Breast epithelium (tissue), 3 donors: ENCODE data around the gene SERPINA5.

Source experiments
- CTCF ChIP-seq, 3 donors: fragments of 450-650 bp; IDR thresholded peaks; one replicate each; pipeline ENCODE4 v1.5.1; 2016 to 2017; ENCODE audit warnings: antibody characterized with exemption in 3 of 3, mild to moderate bottlenecking in 3 of 3, moderate library complexity in 3 of 3
- POLR2A ChIP-seq: fragments of 450-650 bp; IDR thresholded peaks from one replicate; pipeline ENCODE4 v1.6.1; 2016; ENCODE audit warnings: antibody characterized with exemption, mild to moderate bottlenecking, moderate library complexity
- POLR2AphosphoS5 ChIP-seq, 3 donors: sonication (generic); formaldehyde crosslinking; IDR thresholded peaks; one replicate each; pipeline ENCODE4 v1.6.1; 2017; ENCODE audit warnings: antibody characterized with exemption in 3 of 3

GRCh38 chr14:94615823-94616570 lies 34.8 kb downstream of the SERPINA5 start:
- no peak for TF ChIP-seq CTCF (IDR thresholded peaks at IDR 0.05)
- TF ChIP-seq POLR2A = no peak
- TF ChIP-seq POLR2AphosphoS5 (IDR thresholded peaks at IDR 0.05) = no peak
